HEK293 (cell line): ENCODE measurements around the gene ANO8.

Experiments
- AEBP2 ChIP-seq: fragments of 450-650 bp; formaldehyde crosslinking; IDR thresholded peaks from 2 replicates; pipeline ENCODE4 v1.5.1; 2016; ENCODE audit warnings: missing biosample characterization, missing genetic modification characterization, borderline replicate concordance
- BCL11B ChIP-seq: fragments of 450-650 bp; formaldehyde crosslinking; IDR thresholded peaks from 2 replicates; pipeline ENCODE4 v1.5.1; 2016; ENCODE audit warnings: low read depth, missing biosample characterization, missing genetic modification characterization
- CTCF ChIP-seq: fragments of 450-650 bp; formaldehyde crosslinking; IDR thresholded peaks from 2 replicates; pipeline ENCODE4 v1.5.1; 2016; ENCODE audit warnings: missing biosample characterization, missing genetic modification characterization
- HOXD13 ChIP-seq: sonication (generic); formaldehyde crosslinking; IDR thresholded peaks from 2 replicates; pipeline ENCODE4 v1.8.0; 2022; ENCODE audit warnings: missing genetic modification reagents, borderline replicate concordance
- KLF1 ChIP-seq: fragments of 450-650 bp; formaldehyde crosslinking; IDR thresholded peaks from 2 replicates; pipeline ENCODE4 v1.5.1; 2016; ENCODE audit warnings: missing biosample characterization, missing genetic modification characterization
- KLF16 ChIP-seq: fragments of 450-650 bp; formaldehyde crosslinking; IDR thresholded peaks from 2 replicates; pipeline ENCODE4 v1.5.1; 2017; ENCODE audit warnings: missing biosample characterization, missing genetic modification characterization
- OVOL3 ChIP-seq: fragments of 450-650 bp; formaldehyde crosslinking; IDR thresholded peaks from 2 replicates; pipeline ENCODE4 v1.5.1; 2016; ENCODE audit warnings: missing biosample characterization, missing genetic modification characterization
- PRDM10 ChIP-seq: fragments of 450-650 bp; formaldehyde crosslinking; IDR thresholded peaks from 2 replicates; pipeline ENCODE4 v1.5.1; 2016; ENCODE audit warnings: missing biosample characterization, missing genetic modification characterization
- PRDM6 ChIP-seq: fragments of 450-650 bp; formaldehyde crosslinking; IDR thresholded peaks from 2 replicates; pipeline ENCODE4 v1.5.1; 2017; ENCODE audit warnings: missing biosample characterization, missing genetic modification characterization
- WT1 ChIP-seq: fragments of 450-650 bp; formaldehyde crosslinking; IDR thresholded peaks from 2 replicates; pipeline ENCODE4 v1.5.1; 2016; ENCODE audit warnings: missing biosample characterization, missing genetic modification characterization
- YY2 ChIP-seq: fragments of 450-650 bp; formaldehyde crosslinking; IDR thresholded peaks from 2 replicates; pipeline ENCODE4 v1.5.1; 2016; ENCODE audit warnings: missing biosample characterization, missing genetic modification characterization
- ZBTB17 ChIP-seq: fragments of 450-650 bp; formaldehyde crosslinking; IDR thresholded peaks from 2 replicates; pipeline ENCODE4 v1.5.1; 2016; ENCODE audit warnings: missing biosample characterization, missing genetic modification characterization
- ZBTB20 ChIP-seq: fragments of 450-650 bp; formaldehyde crosslinking; IDR thresholded peaks from 2 replicates; pipeline ENCODE4 v1.5.1; 2016; ENCODE audit warnings: missing biosample characterization, missing genetic modification characterization
- ZNF157 ChIP-seq: fragments of 450-650 bp; formaldehyde crosslinking; IDR thresholded peaks from 2 replicates; pipeline ENCODE4 v1.5.1; 2016; ENCODE audit warnings: missing biosample characterization, missing genetic modification characterization
- ZNF16 ChIP-seq: fragments of 450-650 bp; formaldehyde crosslinking; IDR thresholded peaks from 2 replicates; pipeline ENCODE4 v1.5.1; 2016; ENCODE audit warnings: low read depth, missing biosample characterization, missing genetic modification characterization
- ZNF169 ChIP-seq: fragments of 450-650 bp; formaldehyde crosslinking; IDR thresholded peaks from 2 replicates; pipeline ENCODE4 v1.5.1; 2016; ENCODE audit warnings: missing biosample characterization, missing genetic modification characterization
- ZNF2 ChIP-seq: fragments of 450-650 bp; formaldehyde crosslinking; IDR thresholded peaks from 2 replicates; pipeline ENCODE4 v1.5.1; 2016; ENCODE audit warnings: missing biosample characterization, missing genetic modification characterization
- ZNF23 ChIP-seq: fragments of 450-650 bp; formaldehyde crosslinking; IDR thresholded peaks from 2 replicates; pipeline ENCODE4 v1.5.1; 2016; ENCODE audit warnings: missing biosample characterization, missing genetic modification characterization, borderline replicate concordance
- ZNF24 ChIP-seq: fragments of 450-650 bp; formaldehyde crosslinking; IDR thresholded peaks from 2 replicates; pipeline ENCODE4 v1.5.1; 2016; ENCODE audit warnings: missing biosample characterization, missing genetic modification characterization
- ZNF394 ChIP-seq: fragments of 450-650 bp; formaldehyde crosslinking; IDR thresholded peaks from 2 replicates; pipeline ENCODE4 v1.5.1; 2016; ENCODE audit warnings: missing biosample characterization, missing genetic modification characterization, mild to moderate bottlenecking, moderate library complexity, borderline replicate concordance
- ZNF416 ChIP-seq: fragments of 450-650 bp; formaldehyde crosslinking; IDR thresholded peaks from 2 replicates; pipeline ENCODE4 v1.5.1; 2016; ENCODE audit warnings: missing biosample characterization, missing genetic modification characterization
- ZNF423 ChIP-seq: fragments of 450-650 bp; formaldehyde crosslinking; IDR thresholded peaks from 2 replicates; pipeline ENCODE4 v1.5.1; 2016; ENCODE audit warnings: missing biosample characterization, missing genetic modification characterization
- ZNF473 ChIP-seq: fragments of 450-650 bp; formaldehyde crosslinking; IDR thresholded peaks from 2 replicates; pipeline ENCODE4 v1.5.1; 2017; ENCODE audit warnings: missing biosample characterization, missing genetic modification characterization
- ZNF48 ChIP-seq: fragments of 450-650 bp; formaldehyde crosslinking; IDR thresholded peaks from 2 replicates; pipeline ENCODE4 v1.5.1; 2016; ENCODE audit warnings: missing biosample characterization, missing genetic modification characterization
- ZNF488 ChIP-seq: fragments of 450-650 bp; formaldehyde crosslinking; IDR thresholded peaks from 2 replicates; pipeline ENCODE4 v1.5.1; 2016; ENCODE audit warnings: missing biosample characterization, missing genetic modification characterization
- ZNF529 ChIP-seq: fragments of 450-650 bp; formaldehyde crosslinking; IDR thresholded peaks from 2 replicates; pipeline ENCODE4 v1.5.1; 2017; ENCODE audit warnings: missing genetic modification characterization, missing biosample characterization; ENCODE audit not compliant: insufficient replicate concordance
- ZNF530 ChIP-seq: fragments of 450-650 bp; formaldehyde crosslinking; IDR thresholded peaks from 2 replicates; pipeline ENCODE4 v1.5.1; 2016; ENCODE audit warnings: low read depth, missing biosample characterization, missing genetic modification characterization
- ZNF600 ChIP-seq: fragments of 450-650 bp; formaldehyde crosslinking; IDR thresholded peaks from 2 replicates; pipeline ENCODE4 v1.5.1; 2016; ENCODE audit warnings: missing biosample characterization, missing genetic modification characterization
- ZNF639 ChIP-seq: fragments of 450-650 bp; formaldehyde crosslinking; IDR thresholded peaks from 2 replicates; pipeline ENCODE4 v1.5.1; 2016; ENCODE audit warnings: missing biosample characterization, missing genetic modification characterization
- ZNF654 ChIP-seq: fragments of 450-650 bp; formaldehyde crosslinking; IDR thresholded peaks from 2 replicates; pipeline ENCODE4 v1.5.1; 2016; ENCODE audit warnings: low read depth, missing biosample characterization, missing genetic modification characterization
- ZNF670 ChIP-seq: fragments of 450-650 bp; formaldehyde crosslinking; IDR thresholded peaks from 2 replicates; pipeline ENCODE4 v1.5.1; 2016; ENCODE audit warnings: missing biosample characterization, missing genetic modification characterization, low read depth

Gene ANO8

GRCh38 chr19:17346109-17346671 lies 11.5 kb upstream of the ANO8 start (continued):
- TF ChIP-seq CTCF (tag by site-specific recombination) (peak; percentile 92), ZNF24 (tag by site-specific recombination) (no peak), ZNF423 (tag by site-specific recombination) (no peak), ZNF416 (no peak), ZNF600 (tag by site-specific recombination) (no peak), OVOL3 (tag by site-specific recombination) (no peak), ZNF169 (tag by site-specific recombination) (no peak), ZNF488 (tag by site-specific recombination) (no peak), ZBTB17 (tag by site-specific recombination) (peak; percentile 82), ZNF530 (no peak), AEBP2 (tag by site-specific recombination) (no peak), PRDM10 (tag by site-specific recombination) (0 out of 2 replicates have a peak, but pooled peaks have one; percentile 38), ZNF157 (tag by site-specific recombination) (no peak), KLF16 (tag by site-specific recombination) (0 out of 2 replicates have a peak, but pooled peaks have one; percentile 44), BCL11B (tag by site-specific recombination) (no peak), ZNF529 (tag by site-specific recombination) (no peak), ZNF23 (tag by site-specific recombination) (no peak), KLF1 (tag by site-specific recombination) (no peak), ZNF2 (tag by site-specific recombination) (no peak), HOXD13 (CRISPR knock-in tag) (no peak), ZBTB20 (tag by site-specific recombination) (no peak), WT1 (tag by site-specific recombination) (0 out of 2 replicates have a peak, but pooled peaks have one; percentile 20), ZNF16 (tag by site-specific recombination) (no peak), ZNF473 (tag by site-specific recombination) (no peak), YY2 (tag by site-specific recombination) (0 out of 2 replicates have a peak, but pooled peaks have one; percentile 12), ZNF48 (tag by site-specific recombination) (no peak), ZNF654 (peak; percentile 79), ZNF394 (tag by site-specific recombination) (no peak), ZNF639 (tag by site-specific recombination) (0 out of 2 replicates have a peak, but pooled peaks have one; percentile 19), ZNF670 (tag by site-specific recombination) (no peak), PRDM6 (tag by site-specific recombination) (no peak)
